Measurements from ENCODE around the gene C17orf67.

DNA sequence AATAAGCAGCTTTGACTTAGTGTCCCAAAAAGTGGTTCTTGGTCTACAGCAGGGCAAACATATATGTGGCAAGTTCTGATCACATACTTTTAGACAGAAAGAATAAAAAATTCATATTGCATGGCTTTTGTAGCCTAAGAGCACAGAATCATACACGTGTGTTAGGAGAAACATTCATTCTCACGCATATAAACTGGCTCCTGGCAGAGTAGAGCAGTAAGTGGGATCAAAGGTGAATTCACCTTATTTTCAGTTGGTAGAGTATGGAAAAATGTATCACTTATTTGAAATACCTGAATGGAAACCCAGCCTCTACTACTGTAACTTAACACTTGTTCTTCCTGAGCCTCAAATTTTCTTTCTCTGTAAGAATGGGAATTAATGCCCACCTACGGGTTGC lies 35.0 kb upstream of the C17orf67 start:
- TF ChIP-seq, protein P1, sequence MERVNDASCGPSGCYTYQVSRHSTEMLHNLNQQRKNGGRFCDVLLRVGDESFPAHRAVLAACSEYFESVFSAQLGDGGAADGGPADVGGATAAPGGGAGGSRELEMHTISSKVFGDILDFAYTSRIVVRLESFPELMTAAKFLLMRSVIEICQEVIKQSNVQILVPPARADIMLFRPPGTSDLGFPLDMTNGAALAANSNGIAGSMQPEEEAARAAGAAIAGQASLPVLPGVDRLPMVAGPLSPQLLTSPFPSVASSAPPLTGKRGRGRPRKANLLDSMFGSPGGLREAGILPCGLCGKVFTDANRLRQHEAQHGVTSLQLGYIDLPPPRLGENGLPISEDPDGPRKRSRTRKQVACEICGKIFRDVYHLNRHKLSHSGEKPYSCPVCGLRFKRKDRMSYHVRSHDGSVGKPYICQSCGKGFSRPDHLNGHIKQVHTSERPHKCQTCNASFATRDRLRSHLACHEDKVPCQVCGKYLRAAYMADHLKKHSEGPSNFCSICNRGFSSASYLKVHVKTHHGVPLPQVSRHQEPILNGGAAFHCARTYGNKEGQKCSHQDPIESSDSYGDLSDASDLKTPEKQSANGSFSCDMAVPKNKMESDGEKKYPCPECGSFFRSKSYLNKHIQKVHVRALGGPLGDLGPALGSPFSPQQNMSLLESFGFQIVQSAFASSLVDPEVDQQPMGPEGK (CRISPR knock-in tag; IDR thresholded peaks at IDR 0.05; ENCODE audit: borderline replicate concordance), result no peak
- no peak for TF ChIP-seq BACH2 (CRISPR knock-in tag; IDR thresholded peaks at IDR 0.05; ENCODE audit: borderline replicate concordance)
- no peak for TF ChIP-seq ARNTL (CRISPR knock-in tag; IDR thresholded peaks at IDR 0.05; ENCODE audit: borderline replicate concordance, low read depth)
- TF ChIP-seq, protein P2, sequence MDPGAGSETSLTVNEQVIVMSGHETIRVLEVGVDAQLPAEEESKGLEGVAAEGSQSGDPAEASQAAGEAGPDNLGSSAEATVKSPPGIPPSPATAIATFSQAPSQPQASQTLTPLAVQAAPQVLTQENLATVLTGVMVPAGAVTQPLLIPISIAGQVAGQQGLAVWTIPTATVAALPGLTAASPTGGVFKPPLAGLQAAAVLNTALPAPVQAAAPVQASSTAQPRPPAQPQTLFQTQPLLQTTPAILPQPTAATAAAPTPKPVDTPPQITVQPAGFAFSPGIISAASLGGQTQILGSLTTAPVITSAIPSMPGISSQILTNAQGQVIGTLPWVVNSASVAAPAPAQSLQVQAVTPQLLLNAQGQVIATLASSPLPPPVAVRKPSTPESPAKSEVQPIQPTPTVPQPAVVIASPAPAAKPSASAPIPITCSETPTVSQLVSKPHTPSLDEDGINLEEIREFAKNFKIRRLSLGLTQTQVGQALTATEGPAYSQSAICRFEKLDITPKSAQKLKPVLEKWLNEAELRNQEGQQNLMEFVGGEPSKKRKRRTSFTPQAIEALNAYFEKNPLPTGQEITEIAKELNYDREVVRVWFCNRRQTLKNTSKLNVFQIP (CRISPR knock-in tag; IDR thresholded peaks at IDR 0.05; ENCODE audit: borderline replicate concordance, low read depth), result no peak
- TF ChIP-seq, protein P3, sequence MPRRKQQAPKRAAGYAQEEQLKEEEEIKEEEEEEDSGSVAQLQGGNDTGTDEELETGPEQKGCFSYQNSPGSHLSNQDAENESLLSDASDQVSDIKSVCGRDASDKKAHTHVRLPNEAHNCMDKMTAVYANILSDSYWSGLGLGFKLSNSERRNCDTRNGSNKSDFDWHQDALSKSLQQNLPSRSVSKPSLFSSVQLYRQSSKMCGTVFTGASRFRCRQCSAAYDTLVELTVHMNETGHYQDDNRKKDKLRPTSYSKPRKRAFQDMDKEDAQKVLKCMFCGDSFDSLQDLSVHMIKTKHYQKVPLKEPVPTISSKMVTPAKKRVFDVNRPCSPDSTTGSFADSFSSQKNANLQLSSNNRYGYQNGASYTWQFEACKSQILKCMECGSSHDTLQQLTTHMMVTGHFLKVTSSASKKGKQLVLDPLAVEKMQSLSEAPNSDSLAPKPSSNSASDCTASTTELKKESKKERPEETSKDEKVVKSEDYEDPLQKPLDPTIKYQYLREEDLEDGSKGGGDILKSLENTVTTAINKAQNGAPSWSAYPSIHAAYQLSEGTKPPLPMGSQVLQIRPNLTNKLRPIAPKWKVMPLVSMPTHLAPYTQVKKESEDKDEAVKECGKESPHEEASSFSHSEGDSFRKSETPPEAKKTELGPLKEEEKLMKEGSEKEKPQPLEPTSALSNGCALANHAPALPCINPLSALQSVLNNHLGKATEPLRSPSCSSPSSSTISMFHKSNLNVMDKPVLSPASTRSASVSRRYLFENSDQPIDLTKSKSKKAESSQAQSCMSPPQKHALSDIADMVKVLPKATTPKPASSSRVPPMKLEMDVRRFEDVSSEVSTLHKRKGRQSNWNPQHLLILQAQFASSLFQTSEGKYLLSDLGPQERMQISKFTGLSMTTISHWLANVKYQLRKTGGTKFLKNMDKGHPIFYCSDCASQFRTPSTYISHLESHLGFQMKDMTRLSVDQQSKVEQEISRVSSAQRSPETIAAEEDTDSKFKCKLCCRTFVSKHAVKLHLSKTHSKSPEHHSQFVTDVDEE (CRISPR knock-in tag; IDR thresholded peaks at IDR 0.05), result no peak
- TF ChIP-seq RARB (CRISPR knock-in tag; IDR thresholded peaks at IDR 0.05), result no peak
- TF ChIP-seq ZNF565 (CRISPR knock-in tag; conservative IDR thresholded peaks at IDR 0.05; ENCODE audit: low read depth), result no peak
- TF ChIP-seq, protein P4, sequence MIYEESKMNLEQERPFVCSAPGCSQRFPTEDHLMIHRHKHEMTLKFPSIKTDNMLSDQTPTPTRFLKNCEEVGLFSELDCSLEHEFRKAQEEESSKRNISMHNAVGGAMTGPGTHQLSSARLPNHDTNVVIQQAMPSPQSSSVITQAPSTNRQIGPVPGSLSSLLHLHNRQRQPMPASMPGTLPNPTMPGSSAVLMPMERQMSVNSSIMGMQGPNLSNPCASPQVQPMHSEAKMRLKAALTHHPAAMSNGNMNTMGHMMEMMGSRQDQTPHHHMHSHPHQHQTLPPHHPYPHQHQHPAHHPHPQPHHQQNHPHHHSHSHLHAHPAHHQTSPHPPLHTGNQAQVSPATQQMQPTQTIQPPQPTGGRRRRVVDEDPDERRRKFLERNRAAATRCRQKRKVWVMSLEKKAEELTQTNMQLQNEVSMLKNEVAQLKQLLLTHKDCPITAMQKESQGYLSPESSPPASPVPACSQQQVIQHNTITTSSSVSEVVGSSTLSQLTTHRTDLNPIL (CRISPR knock-in tag; IDR thresholded peaks at IDR 0.05; ENCODE audit: low read depth), result no peak
- no peak for TF ChIP-seq ZFP3 (CRISPR knock-in tag; IDR thresholded peaks at IDR 0.05)
- no peak for TF ChIP-seq ZC3H10 (CRISPR knock-in tag; IDR thresholded peaks at IDR 0.05)
- TF ChIP-seq GLIS3 (CRISPR knock-in tag; IDR thresholded peaks at IDR 0.05), result no peak
- TF ChIP-seq, protein P5, sequence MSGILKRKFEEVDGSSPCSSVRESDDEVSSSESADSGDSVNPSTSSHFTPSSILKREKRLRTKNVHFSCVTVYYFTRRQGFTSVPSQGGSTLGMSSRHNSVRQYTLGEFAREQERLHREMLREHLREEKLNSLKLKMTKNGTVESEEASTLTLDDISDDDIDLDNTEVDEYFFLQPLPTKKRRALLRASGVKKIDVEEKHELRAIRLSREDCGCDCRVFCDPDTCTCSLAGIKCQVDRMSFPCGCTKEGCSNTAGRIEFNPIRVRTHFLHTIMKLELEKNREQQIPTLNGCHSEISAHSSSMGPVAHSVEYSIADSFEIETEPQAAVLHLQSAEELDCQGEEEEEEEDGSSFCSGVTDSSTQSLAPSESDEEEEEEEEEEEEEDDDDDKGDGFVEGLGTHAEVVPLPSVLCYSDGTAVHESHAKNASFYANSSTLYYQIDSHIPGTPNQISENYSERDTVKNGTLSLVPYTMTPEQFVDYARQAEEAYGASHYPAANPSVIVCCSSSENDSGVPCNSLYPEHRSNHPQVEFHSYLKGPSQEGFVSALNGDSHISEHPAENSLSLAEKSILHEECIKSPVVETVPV (CRISPR knock-in tag; IDR thresholded peaks at IDR 0.05), result no peak
- TF ChIP-seq PPARA (CRISPR knock-in tag; IDR thresholded peaks at IDR 0.05; ENCODE audit: borderline replicate concordance), result no peak

All from SK-N-SH treated with all-trans-retinoic acid at 6 μM for 48 hours (cell line).